BJ (cell line): ENCODE data around the gene MYCBP. TPM values are rescaled to one million over a fixed set of nuclear protein-coding genes. Genes with fewer than 3 reads are reported as not detected.
"Not testable (repeated sequence)": the region's sequence is repeated elsewhere in the genome, so short reads cannot be mapped to it uniquely, and the experiment has no call there.

Experiments
- CTCF ChIA-PET: fragments of 350-600 bp; formaldehyde crosslinking; extraction: SDS; loops from one replicate; lab custom pipeline; 2021; ENCODE audit warnings: antibody characterized with exemption, inconsistent platforms; lab: Yijun Ruan, JAX
- POLR2A ChIA-PET: fragments of 300-600 bp; sonication (Branson Sonifier 250); formaldehyde crosslinking; extraction: SDS; loops from one replicate; lab custom pipeline; 2021; ENCODE audit warnings: antibody characterized with exemption; lab: Charles Lee
- DNase-seq: peaks from one replicate; pipeline ENCODE4 v3.0.0-alpha.2; 2011; ENCODE audit warnings: low read depth
- H3K27me3 ChIP-seq: 2 replicates; pipeline ENCODE4 v1.6.0; 2011; ENCODE audit warnings: low read length; ENCODE audit not compliant: control insufficient read depth, insufficient read depth
- H3K36me3 ChIP-seq: 2 replicates; pipeline ENCODE4 v1.5.1; 2011; ENCODE audit warnings: low read length; ENCODE audit not compliant: control insufficient read depth, insufficient read depth
- H3K4me3 ChIP-seq: 2 replicates; pipeline ENCODE4 v1.5.1; 2011; ENCODE audit warnings: low read depth, mild to moderate bottlenecking, control low read depth, low read length
- polyA plus RNA-seq: library from polyadenylated mRNA; depleted of rRNA; stranded (reverse); fragments of >200 nt; gene quantifications from 2 replicates; pipeline ENCODE4 v1.2.3, GENCODE V29; 2011
- TF ChIP-seq, protein P1 (sequence below): IDR thresholded peaks from 2 replicates; pipeline ENCODE4 v1.5.1; 2011; ENCODE audit warnings: low read depth, mild to moderate bottlenecking, control low read depth, inconsistent platforms, low read length, moderate library complexity; ENCODE audit not compliant: insufficient read depth

The MYCBP gene
- polyA plus RNA-seq, 1 experiment, result 11.2 TPM

GRCh38 chr1:38840281-38840680 is 32.9 kb downstream of the MYCBP start:
- no peak overlapping the region for H3K4me3 ChIP-seq
- TF ChIP-seq, protein P1, sequence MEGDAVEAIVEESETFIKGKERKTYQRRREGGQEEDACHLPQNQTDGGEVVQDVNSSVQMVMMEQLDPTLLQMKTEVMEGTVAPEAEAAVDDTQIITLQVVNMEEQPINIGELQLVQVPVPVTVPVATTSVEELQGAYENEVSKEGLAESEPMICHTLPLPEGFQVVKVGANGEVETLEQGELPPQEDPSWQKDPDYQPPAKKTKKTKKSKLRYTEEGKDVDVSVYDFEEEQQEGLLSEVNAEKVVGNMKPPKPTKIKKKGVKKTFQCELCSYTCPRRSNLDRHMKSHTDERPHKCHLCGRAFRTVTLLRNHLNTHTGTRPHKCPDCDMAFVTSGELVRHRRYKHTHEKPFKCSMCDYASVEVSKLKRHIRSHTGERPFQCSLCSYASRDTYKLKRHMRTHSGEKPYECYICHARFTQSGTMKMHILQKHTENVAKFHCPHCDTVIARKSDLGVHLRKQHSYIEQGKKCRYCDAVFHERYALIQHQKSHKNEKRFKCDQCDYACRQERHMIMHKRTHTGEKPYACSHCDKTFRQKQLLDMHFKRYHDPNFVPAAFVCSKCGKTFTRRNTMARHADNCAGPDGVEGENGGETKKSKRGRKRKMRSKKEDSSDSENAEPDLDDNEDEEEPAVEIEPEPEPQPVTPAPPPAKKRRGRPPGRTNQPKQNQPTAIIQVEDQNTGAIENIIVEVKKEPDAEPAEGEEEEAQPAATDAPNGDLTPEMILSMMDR, result no peak
- ChIA-PET CTCF (interaction anchor here (1.0 kb wide), 1 partner anchor 21 kb away, joined by 4 read pairs; no protein-coding TSS in a partner anchor), POLR2A (no interaction called here)
- DNase-seq, result no peak
- H3K27me3 ChIP-seq, result no peaks in the 10 kb centered on the region
- H3K36me3 ChIP-seq, result peaks cover 6% of the 10 kb centered on the region

DNA sequence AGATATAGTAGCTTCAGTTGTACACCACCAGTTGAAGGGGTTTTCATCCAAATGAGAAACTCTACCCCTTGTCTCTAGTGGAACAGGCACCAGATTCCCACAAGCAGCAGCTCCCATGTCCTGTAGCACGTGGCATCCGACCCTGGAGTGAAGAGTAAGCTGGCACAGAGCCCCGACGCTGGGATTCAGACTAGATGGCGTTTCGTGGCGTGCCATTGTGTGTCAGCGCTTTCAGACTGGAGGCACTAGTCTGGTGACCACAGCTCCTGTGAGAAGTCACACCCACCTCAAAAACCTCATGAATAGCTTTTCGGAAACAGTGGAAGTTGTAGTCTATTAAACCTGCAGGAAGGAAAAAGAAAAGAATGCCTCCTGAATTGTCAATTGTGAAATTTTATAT is 33.8 kb downstream of the MYCBP start:
- H3K27me3 ChIP-seq, result no peaks in the 10 kb centered on the region
- CTCF ChIA-PET, result interaction anchor here (0.7 kb wide), 1 partner anchor 801 kb away, joined by 3 read pairs; no protein-coding TSS in a partner anchor

DNA sequence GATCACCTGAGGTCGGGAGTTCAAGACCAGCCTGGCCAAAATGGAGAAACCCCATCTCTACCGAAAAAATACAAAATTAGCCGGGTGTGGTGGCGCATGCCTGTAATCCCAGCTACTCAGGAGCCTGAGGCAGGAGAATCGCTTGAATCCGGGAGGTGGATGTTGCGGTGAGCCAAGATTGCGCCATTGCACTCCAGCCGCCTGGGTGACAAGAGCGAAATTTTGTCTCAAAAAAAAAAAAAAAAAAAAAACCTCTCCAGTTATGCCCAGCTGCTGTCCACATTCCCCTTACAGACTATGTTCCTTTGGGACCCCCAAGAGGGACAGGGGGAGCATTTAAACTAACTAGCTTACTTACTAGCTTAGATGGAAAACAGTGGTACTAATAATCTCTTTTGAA is 36.8 kb downstream of the MYCBP start:
- H3K36me3 ChIP-seq, DNase-seq, POLR2A ChIA-PET, H3K27me3 ChIP-seq, H3K4me3 ChIP-seq: not testable (repeated sequence)
- CTCF ChIA-PET, result interaction anchor here (0.7 to 0.9 kb wide), 2 partner anchors 10 to 867 kb away, joined by 3 to 5 read pairs; no protein-coding TSS in a partner anchor

More for the DNA sequence above, 33.8 kb downstream of the MYCBP start:
- POLR2A ChIA-PET, result no interaction called here
- Histone ChIP-seq H3K4me3 (no peak overlapping the region), H3K36me3 (peaks cover 6% of the 10 kb centered on the region)
- TF ChIP-seq, protein P1, result no peak
- no peak for DNase-seq

- CTCF ChIA-PET, result interaction anchor here (0.6 to 1.9 kb wide), 17 partner anchors 8 to 1232 kb away, joined by 3 to 30 read pairs (median 4); partner anchors contain the start of gene UTP11
- POLR2A ChIA-PET, result no interaction called here
- DNase-seq, result peak; percentile 21
- H3K4me3 ChIP-seq, result no peak overlapping the region
- H3K36me3 ChIP-seq, result peaks cover 6% of the 10 kb centered on the region
- peaks cover 4% of the 10 kb centered on the region for H3K27me3 ChIP-seq
- TF ChIP-seq, protein P1, result peak; percentile 73
These were observed 38.0 kb downstream of the MYCBP start for GRCh38 chr1:38834937-38835827.

DNA sequence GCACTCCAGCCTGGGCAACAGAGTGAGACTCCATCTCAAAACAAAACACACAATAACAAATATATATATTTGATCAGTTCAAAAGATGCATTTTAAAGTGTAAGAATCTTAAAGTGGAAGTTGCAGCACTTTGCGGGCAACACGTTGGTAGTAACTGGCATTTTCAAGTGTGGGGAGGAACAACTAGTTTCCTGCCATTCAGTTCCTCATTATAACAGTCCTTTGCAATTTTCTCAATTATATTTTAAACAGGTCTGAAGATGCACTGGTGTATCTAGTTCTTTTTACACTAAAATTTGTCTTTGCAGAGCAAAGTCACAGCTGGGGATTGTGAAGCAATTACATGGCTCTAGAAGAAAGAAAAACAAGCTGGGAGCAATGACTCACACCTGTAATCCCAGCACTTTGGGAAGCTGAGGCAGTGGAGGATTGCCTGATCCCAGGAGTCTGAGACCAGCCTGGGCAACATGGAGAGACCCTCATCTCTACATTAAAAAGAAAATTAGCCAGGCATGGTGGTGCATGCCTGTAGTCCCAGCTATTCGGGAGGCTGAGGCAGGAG is 38.8 kb downstream of the MYCBP start:
- no peak overlapping the region for H3K4me3 ChIP-seq
- CTCF ChIA-PET, result interaction anchor here (1.1 to 1.9 kb wide), 9 partner anchors 9 to 1231 kb away, joined by 3 to 30 read pairs (median 5); no protein-coding TSS in a partner anchor

More for the DNA sequence above, 38.8 kb downstream of the MYCBP start:
- POLR2A ChIA-PET, result no interaction called here
- no peak for DNase-seq
- peaks cover 4% of the 10 kb centered on the region for H3K27me3 ChIP-seq
- TF ChIP-seq, protein P1, result no peak
- peaks cover 4% of the 10 kb centered on the region for H3K36me3 ChIP-seq
